K562 (cell line): ENCODE results near the gene APP. TPM values are rescaled to one million over a fixed set of nuclear protein-coding genes. Genes with fewer than 3 reads are reported as not detected.

ENCODE experiments used
- ATAC-seq: fragments of 200-7000 bp; cut with Tn5 transposase; 3 replicates; pipeline ENCODE4 v1.9.1; 2020; ENCODE audit warnings: moderate library complexity
- BruUV-seq: library from RNA; stranded (reverse); fragments of 400-500 nt; replicated peaks from 2 replicates; lab custom pipeline; 2021; lab: Mats Ljungman, UMichigan
- CTCF ChIA-PET: fragments of 300-600 bp; formaldehyde crosslinking; extraction: SDS; loops from one replicate; lab custom pipeline; 2021; ENCODE audit warnings: low intra/inter-chr PET ratio; lab: Yijun Ruan, JAX
- POLR2A ChIA-PET: fragments of 300-600, 350-650 bp; sonication (Branson Sonifier 250); formaldehyde crosslinking; extraction: SDS; loops from one replicate; lab custom pipeline; 2021; ENCODE audit warnings: antibody characterized with exemption, inconsistent platforms; lab: Yijun Ruan, JAX
- DNase-seq, 4 experiments: peaks; one replicate each; pipeline versions ENCODE4 v3.0.0 to v3.0.0-alpha.2; 2011 to 2018; ENCODE audit warnings: low spot score in 3 of 4, mixed read lengths in 3 of 4; ENCODE audit errors: extremely low read depth in 1 of 4
- FAIRE-seq: peaks from 2 replicates; lab custom pipeline; 2011; peaks lifted over from hg19 to GRCh38; lab: Jason Lieb, UNC
- H2AFZ ChIP-seq: 2 replicates; pipeline ENCODE4 v1.6.0; 2011; ENCODE audit warnings: low read depth, low read length, control low read depth, inconsistent platforms
- H3K27ac ChIP-seq: fragments of 200-600 bp; 3 replicates; pipeline ENCODE4 v1.8.0; 2011; ENCODE audit warnings: low read depth, mild to moderate bottlenecking, control low read depth, inconsistent platforms, low read length, moderate library complexity, mixed read lengths; ENCODE audit errors: extremely low read depth
- H3K27me3 ChIP-seq, 2 experiments: fragments of 300-600 bp in 1 of 2; 2 replicates in 1 of 2; 3 replicates in 1 of 2; pipeline versions ENCODE4 v1.6.0 to v1.8.0; 2011; ENCODE audit warnings: inconsistent platforms in 2 of 2, low read length in 2 of 2, mild to moderate bottlenecking in 1 of 2, mixed read lengths in 1 of 2, moderate library complexity in 1 of 2; ENCODE audit not compliant: control insufficient read depth in 2 of 2, insufficient read depth in 2 of 2
- H3K36me3 ChIP-seq: fragments of 300-600 bp; 3 replicates; pipeline ENCODE4 v1.8.0; 2011; ENCODE audit warnings: mild to moderate bottlenecking, low read length, inconsistent platforms; ENCODE audit not compliant: control insufficient read depth, insufficient read depth
- H3K4me1 ChIP-seq, 2 experiments: fragments of 200-600 bp in 1 of 2; replicated peaks in 1 of 2; 2 replicates in 1 of 2; 3 replicates in 1 of 2; pipeline versions ENCODE4 v1.5.1 to v1.8.0; 2011; ENCODE audit warnings: inconsistent platforms in 2 of 2, low read length in 2 of 2, mild to moderate bottlenecking in 1 of 2, mixed read lengths in 1 of 2, moderate library complexity in 1 of 2; ENCODE audit not compliant: control insufficient read depth in 2 of 2, insufficient read depth in 2 of 2
- H3K4me2 ChIP-seq: 2 replicates; pipeline ENCODE4 v1.6.1; 2011; ENCODE audit warnings: low read length, control low read depth, inconsistent platforms, mixed read lengths; ENCODE audit not compliant: insufficient read depth
- H3K4me3 ChIP-seq: fragments of 200-600 bp; sonication (generic), shearing (Covaris generic); 2 replicates; pipeline ENCODE4 v1.5.1; 2016; ENCODE audit warnings: control low read depth, inconsistent platforms
- H3K79me2 ChIP-seq: fragments of 200-600 bp; 3 replicates; pipeline ENCODE4 v1.8.0; 2011; ENCODE audit warnings: low read length, inconsistent platforms; ENCODE audit not compliant: control insufficient read depth, insufficient read depth
- H3K9ac ChIP-seq, 2 experiments: 2 replicates each; pipeline versions ENCODE4 v1.6.0 to v1.6.1; 2011; ENCODE audit warnings: low read depth in 2 of 2, low read length in 2 of 2, control low read depth in 1 of 2, inconsistent platforms in 1 of 2, mild to moderate bottlenecking in 1 of 2, mixed read lengths in 1 of 2; ENCODE audit not compliant: insufficient read depth in 1 of 2
- H3K9me1 ChIP-seq: one replicate; pipeline ENCODE4 v1.6.0; 2011; ENCODE audit warnings: inconsistent platforms, mild to moderate bottlenecking, low read length, moderate library complexity; ENCODE audit not compliant: control insufficient read depth, insufficient read depth
- H3K9me3 ChIP-seq: replicated peaks from 2 replicates; pipeline ENCODE4 v1.5.1; 2011; ENCODE audit warnings: low read depth, low read length, inconsistent platforms; ENCODE audit not compliant: control insufficient read depth, insufficient read depth
- H4K20me1 ChIP-seq: replicated peaks from 2 replicates; pipeline ENCODE4 v1.6.1; 2011; ENCODE audit warnings: low read length, inconsistent platforms, mixed read lengths; ENCODE audit not compliant: control insufficient read depth, insufficient read depth
- EP400 ChIP-seq: fragments of 450-650 bp; IDR thresholded peaks from 2 replicates; pipeline ENCODE4 v1.6.1; 2017; ENCODE audit warnings: antibody characterized with exemption, mild to moderate bottlenecking, moderate library complexity
- KLF1 ChIP-seq: fragments of 450-650 bp; IDR thresholded peaks from 2 replicates; pipeline ENCODE4 v1.6.1; 2016; ENCODE audit warnings: missing genetic modification characterization, missing compliant biosample characterization
- MED1 ChIP-seq: sonication (generic); formaldehyde crosslinking; IDR thresholded peaks from 2 replicates; pipeline ENCODE4 v1.8.1; 2023; ENCODE audit warnings: missing genetic modification reagents, borderline replicate concordance
- NCOA4 ChIP-seq: fragments of 450-650 bp; IDR thresholded peaks from 2 replicates; pipeline ENCODE4 v1.6.1; 2018; ENCODE audit warnings: mild to moderate bottlenecking; ENCODE audit not compliant: partially characterized antibody
- POLR2G ChIP-seq: fragments of 200-400 bp; formaldehyde crosslinking; IDR thresholded peaks from 2 replicates; pipeline ENCODE4 v1.6.1; 2017; ENCODE audit warnings: low read depth, mild to moderate bottlenecking, antibody characterized with exemption, low read length, moderate library complexity
- WGBS: fragments of 100-300 bp; shearing (Covaris generic); methylation state at CpG from one replicate; pipeline ENCODE4 v1.1.6; 2016; ENCODE audit warnings: low coverage, mixed read lengths; ENCODE audit not compliant: insufficient coverage; ENCODE audit errors: missing lambda C conversion rate; 5-methylcytosine and 5-hydroxymethylcytosine counted together
- in situ Hi-C: fragments of 300-500 bp; cut with MboI; formaldehyde crosslinking; loops from 4 replicates; pipeline ENCODE4 v1.15.0; 2018; ENCODE audit warnings: inconsistent platforms, mixed read lengths
- intact Hi-C: fragments of 100-400 bp; cut with micrococcal nuclease; formaldehyde crosslinking; loops from 2 replicates; pipeline ENCODE4 v1.14.2; 2022
- polyA plus RNA-seq, 8 experiments: library from polyadenylated mRNA; depleted of rRNA in 4 of 8; stranded (reverse) in 5 of 8; unstranded in 3 of 8; fragments of >200 nt; fragmentation: Nextera tagmentation in 2 of 8; fragmentation: Illumina TruSeq in 1 of 8; extraction: Ambion mirVana in 2 of 8; extraction: Trizol in 1 of 8; gene quantifications; 2 replicates each; pipeline versions ENCODE4 v1.2.1 to v1.2.3, GENCODE V29; 2011 to 2014; ENCODE audit warnings: inconsistent platforms in 1 of 8, missing spikeins in 1 of 8
- total RNA-seq, 7 experiments: library from RNA; depleted of rRNA in 6 of 7; stranded (reverse); fragments of >200 nt in 6 of 7; fragmentation: Illumina TruSeq in 2 of 7; extraction: Trizol in 2 of 7; gene quantifications; 2 replicates each; pipeline versions ENCODE4 v1.2.1 to v1.2.3, GENCODE V29; 2011 to 2021; ENCODE audit warnings: low replicate concordance in 1 of 7
- TF ChIP-seq, protein P1 (sequence below): sonication (generic); formaldehyde crosslinking; IDR thresholded peaks from 2 replicates; pipeline ENCODE4 v1.8.1; 2023; ENCODE audit warnings: missing genetic modification reagents, mild to moderate bottlenecking, borderline replicate concordance
- TF ChIP-seq, protein P2 (sequence below): sonication (generic); formaldehyde crosslinking; IDR thresholded peaks from 2 replicates; pipeline ENCODE4 v1.8.0; 2023; ENCODE audit warnings: missing genetic modification reagents, mild to moderate bottlenecking, borderline replicate concordance
- TF ChIP-seq, protein P3 (sequence below): fragments of 450-650 bp; formaldehyde crosslinking; IDR thresholded peaks from 2 replicates; pipeline ENCODE4 v1.4.0; 2022; ENCODE audit warnings: mild to moderate bottlenecking, moderate library complexity

APP gene
- total and polyA plus RNA-seq, 9 of the 15 experiments (the other 6 are each of a cell fraction or from before 2014, with no cell fraction given): 0.01 to 1.5 (median 0.16) TPM; not detected in 5

DNA sequence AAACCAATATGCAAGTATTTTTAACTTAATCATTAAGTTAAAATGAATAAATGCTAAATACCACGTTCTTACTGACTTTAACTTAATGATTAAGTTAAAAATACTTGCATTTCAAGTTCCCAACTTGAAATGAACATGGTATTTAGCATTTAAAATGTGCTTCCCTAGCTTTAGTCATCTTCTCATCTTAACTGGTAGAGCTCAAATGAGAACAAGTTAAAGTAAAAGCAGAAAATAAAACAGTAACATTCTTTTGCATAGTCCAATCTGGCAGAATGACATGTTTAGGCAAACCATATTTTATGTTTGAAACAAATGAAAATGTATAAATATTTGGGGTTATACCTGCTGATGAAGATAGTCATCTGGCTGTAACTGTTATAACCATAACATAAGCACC lies 186.0 kb downstream of the APP start:
- Histone ChIP-seq H3K36me3 (no peaks in the 10 kb centered on the region), H4K20me1 (no peaks in the 10 kb centered on the region), H3K9me1 (no peaks in the 10 kb centered on the region), H3K9ac (no peak overlapping the region), H3K4me3 (no peak overlapping the region), H3K27me3 (no peaks in the 10 kb centered on the region), H3K79me2 (no peaks in the 10 kb centered on the region), H2AFZ (no peak overlapping the region), H3K27ac (no peak overlapping the region), H3K4me2 (no peak overlapping the region), H3K4me1 (no peaks in the 10 kb centered on the region), H3K9me3 (no peaks in the 10 kb centered on the region)
- in situ Hi-C loops: no loop called here
- ChIA-PET POLR2A (no interaction called here), CTCF (no interaction called here)
- intact Hi-C loops: no loop called here
- no TSS peak for BruUV-seq
- FAIRE-seq (no peak), ATAC-seq (no peak), DNase-seq (no peak)
- WGBS: 0% methylated on average over 1 of the region's 1 CpG
- no peak for TF ChIP-seq NCOA4
- TF ChIP-seq MED1: no peak
- no peak for TF ChIP-seq EP400
- no peak for TF ChIP-seq POLR2G
- TF ChIP-seq KLF1: no peak
- TF ChIP-seq, protein P1, sequence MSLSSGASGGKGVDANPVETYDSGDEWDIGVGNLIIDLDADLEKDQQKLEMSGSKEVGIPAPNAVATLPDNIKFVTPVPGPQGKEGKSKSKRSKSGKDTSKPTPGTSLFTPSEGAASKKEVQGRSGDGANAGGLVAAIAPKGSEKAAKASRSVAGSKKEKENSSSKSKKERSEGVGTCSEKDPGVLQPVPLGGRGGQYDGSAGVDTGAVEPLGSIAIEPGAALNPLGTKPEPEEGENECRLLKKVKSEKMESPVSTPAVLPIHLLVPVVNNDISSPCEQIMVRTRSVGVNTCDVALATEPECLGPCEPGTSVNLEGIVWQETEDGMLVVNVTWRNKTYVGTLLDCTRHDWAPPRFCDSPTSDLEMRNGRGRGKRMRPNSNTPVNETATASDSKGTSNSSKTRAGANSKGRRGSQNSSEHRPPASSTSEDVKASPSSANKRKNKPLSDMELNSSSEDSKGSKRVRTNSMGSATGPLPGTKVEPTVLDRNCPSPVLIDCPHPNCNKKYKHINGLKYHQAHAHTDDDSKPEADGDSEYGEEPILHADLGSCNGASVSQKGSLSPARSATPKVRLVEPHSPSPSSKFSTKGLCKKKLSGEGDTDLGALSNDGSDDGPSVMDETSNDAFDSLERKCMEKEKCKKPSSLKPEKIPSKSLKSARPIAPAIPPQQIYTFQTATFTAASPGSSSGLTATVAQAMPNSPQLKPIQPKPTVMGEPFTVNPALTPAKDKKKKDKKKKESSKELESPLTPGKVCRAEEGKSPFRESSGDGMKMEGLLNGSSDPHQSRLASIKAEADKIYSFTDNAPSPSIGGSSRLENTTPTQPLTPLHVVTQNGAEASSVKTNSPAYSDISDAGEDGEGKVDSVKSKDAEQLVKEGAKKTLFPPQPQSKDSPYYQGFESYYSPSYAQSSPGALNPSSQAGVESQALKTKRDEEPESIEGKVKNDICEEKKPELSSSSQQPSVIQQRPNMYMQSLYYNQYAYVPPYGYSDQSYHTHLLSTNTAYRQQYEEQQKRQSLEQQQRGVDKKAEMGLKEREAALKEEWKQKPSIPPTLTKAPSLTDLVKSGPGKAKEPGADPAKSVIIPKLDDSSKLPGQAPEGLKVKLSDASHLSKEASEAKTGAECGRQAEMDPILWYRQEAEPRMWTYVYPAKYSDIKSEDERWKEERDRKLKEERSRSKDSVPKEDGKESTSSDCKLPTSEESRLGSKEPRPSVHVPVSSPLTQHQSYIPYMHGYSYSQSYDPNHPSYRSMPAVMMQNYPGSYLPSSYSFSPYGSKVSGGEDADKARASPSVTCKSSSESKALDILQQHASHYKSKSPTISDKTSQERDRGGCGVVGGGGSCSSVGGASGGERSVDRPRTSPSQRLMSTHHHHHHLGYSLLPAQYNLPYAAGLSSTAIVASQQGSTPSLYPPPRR (CRISPR knock-in tag): no peak
- TF ChIP-seq, protein P2, sequence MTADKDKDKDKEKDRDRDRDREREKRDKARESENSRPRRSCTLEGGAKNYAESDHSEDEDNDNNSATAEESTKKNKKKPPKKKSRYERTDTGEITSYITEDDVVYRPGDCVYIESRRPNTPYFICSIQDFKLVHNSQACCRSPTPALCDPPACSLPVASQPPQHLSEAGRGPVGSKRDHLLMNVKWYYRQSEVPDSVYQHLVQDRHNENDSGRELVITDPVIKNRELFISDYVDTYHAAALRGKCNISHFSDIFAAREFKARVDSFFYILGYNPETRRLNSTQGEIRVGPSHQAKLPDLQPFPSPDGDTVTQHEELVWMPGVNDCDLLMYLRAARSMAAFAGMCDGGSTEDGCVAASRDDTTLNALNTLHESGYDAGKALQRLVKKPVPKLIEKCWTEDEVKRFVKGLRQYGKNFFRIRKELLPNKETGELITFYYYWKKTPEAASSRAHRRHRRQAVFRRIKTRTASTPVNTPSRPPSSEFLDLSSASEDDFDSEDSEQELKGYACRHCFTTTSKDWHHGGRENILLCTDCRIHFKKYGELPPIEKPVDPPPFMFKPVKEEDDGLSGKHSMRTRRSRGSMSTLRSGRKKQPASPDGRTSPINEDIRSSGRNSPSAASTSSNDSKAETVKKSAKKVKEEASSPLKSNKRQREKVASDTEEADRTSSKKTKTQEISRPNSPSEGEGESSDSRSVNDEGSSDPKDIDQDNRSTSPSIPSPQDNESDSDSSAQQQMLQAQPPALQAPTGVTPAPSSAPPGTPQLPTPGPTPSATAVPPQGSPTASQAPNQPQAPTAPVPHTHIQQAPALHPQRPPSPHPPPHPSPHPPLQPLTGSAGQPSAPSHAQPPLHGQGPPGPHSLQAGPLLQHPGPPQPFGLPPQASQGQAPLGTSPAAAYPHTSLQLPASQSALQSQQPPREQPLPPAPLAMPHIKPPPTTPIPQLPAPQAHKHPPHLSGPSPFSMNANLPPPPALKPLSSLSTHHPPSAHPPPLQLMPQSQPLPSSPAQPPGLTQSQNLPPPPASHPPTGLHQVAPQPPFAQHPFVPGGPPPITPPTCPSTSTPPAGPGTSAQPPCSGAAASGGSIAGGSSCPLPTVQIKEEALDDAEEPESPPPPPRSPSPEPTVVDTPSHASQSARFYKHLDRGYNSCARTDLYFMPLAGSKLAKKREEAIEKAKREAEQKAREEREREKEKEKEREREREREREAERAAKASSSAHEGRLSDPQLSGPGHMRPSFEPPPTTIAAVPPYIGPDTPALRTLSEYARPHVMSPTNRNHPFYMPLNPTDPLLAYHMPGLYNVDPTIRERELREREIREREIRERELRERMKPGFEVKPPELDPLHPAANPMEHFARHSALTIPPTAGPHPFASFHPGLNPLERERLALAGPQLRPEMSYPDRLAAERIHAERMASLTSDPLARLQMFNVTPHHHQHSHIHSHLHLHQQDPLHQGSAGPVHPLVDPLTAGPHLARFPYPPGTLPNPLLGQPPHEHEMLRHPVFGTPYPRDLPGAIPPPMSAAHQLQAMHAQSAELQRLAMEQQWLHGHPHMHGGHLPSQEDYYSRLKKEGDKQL (CRISPR knock-in tag): no peak
- TF ChIP-seq, protein P3, sequence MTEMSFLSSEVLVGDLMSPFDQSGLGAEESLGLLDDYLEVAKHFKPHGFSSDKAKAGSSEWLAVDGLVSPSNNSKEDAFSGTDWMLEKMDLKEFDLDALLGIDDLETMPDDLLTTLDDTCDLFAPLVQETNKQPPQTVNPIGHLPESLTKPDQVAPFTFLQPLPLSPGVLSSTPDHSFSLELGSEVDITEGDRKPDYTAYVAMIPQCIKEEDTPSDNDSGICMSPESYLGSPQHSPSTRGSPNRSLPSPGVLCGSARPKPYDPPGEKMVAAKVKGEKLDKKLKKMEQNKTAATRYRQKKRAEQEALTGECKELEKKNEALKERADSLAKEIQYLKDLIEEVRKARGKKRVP (CRISPR knock-in tag): no peak
